Measurements from ENCODE around the gene C16orf90.
A peak's percentile ranks its signal among the peaks of the same experiment; 100 is the strongest.
"Not testable (repeated sequence)": the region's sequence is repeated elsewhere in the genome, so short reads cannot be mapped to it uniquely, and the experiment has no call there.

The C16orf90 gene

DNA sequence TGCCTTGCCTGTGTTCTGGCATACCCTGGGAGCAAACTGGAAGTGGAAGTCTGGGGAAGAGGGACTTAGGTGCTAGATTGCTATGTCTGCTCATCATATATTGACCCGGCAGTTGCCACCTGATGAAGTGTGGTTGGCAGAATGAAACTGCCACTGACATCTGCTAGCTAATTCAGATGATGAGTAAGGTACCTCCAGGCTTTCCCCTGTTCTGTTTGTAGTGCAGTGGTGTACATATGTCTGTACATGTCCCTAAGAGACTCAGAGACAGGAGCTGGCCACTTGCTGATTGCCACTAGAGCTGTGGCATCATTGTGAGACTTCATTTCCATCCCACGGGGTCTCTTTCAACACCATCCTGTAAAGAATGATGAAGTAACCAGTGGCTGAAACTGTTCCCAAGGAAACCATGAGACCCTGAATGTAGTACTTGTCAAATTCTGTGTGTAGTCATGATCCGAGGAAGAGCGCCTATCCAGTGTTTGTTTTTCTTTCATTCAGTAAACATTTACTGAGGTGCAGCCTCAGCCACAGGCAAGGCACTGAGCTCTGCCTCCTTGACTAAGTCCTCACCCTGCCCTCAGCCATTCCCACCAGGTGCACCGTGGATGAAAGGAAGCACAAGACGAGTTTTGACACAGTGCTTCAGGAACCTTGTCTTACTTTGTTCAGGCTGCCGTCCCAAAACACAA, 18.7 kb upstream of the C16orf90 start:
- no peak for DNase-seq (ENCODE audit: low read depth in 1 of 2, low spot score in 1 of 2)

DNA sequence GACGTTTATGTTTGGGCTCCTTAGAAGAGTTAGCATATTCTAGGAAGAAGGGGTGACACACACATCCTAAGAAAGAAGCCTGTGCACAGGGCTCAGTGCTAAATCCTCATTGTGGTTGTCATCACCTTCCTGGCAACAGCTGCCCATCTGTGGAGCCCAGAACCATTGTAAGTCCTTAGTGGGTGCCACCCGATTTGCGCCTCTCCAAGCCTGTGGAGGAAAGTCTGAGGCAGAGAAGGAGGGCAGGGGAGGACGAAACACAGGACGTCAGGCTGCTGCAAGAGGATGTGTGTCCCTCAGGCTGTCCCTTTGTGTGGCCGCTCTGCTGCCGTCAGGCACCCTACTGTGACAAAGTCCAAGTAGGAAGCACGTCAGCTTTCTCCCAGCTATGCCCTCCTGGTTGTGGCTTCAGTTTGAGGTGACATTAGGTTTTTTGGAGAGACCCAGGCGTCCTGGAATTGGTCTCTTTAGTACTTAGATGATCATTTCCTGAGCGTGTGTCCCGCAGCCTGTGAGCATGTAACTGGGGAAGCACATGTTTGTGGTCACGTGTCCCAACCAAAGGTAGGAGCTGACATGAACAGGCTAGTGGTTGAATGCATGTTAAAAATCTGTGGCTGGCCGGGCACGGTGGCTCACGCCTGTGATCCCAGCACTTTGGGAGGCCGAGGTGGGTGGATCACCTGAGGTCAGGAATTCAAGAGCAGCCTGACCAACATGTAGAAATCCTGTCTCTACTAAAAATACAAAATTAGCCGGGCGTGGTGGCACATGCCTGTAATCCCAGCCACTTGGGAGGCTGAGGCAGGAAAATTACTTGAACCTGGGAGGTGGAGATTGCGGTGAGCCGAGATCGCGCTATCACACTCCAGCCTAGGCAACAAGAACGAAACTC, 16.2 kb upstream of the C16orf90 start:
- no peak for DNase-seq (ENCODE audit: low read depth in 1 of 2, low spot score in 1 of 2)

DNA sequence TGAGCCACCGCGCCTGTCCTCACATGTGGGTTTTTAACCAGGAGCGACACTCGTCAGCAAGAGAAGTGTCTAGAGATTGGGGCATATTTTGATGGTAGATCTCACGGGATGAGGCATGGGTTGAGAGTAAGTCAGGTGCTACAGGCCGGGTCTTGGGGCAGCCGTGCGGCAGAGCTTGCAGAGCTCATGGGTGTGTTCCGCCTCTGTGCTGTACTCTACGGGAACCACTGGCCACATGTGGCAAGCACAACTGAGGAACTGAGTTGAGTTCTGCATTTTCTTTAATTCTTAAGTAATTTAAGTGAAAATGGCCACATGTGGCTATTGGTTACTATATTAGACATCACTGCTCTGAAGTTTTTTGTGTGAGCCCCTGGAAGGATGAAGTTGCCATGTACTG, 15.1 kb upstream of the C16orf90 start:
- DNase-seq (ENCODE audit: low read depth in 1 of 2, low spot score in 1 of 2): no peak

DNA sequence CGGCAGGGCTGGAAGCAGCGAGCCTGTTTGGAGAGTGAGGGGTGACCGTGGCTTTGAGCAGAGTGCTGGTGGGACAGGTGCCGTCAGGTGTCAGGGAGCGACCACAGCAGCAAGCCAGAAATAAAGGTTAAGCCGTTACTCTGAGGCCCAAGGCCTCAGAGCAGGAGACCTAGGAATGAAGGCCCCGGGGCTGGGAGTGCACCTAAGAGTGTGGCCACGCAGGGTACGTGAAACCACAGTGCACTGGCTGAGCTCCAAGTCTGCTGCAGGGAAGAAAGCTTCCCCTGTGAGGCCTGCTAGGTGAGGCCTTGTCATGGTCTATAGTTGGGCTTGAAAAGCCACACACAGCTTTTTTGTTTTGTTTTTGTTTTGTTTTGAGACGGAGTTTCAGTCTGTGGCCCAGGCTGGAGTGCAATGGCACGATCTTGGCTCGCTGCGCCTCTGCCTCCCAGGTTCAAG, 14.2 kb upstream of the C16orf90 start:
- peak in 1 of 2 donors; percentile 39 for DNase-seq (ENCODE audit: low read depth in 1 of 2, low spot score in 1 of 2)

DNA sequence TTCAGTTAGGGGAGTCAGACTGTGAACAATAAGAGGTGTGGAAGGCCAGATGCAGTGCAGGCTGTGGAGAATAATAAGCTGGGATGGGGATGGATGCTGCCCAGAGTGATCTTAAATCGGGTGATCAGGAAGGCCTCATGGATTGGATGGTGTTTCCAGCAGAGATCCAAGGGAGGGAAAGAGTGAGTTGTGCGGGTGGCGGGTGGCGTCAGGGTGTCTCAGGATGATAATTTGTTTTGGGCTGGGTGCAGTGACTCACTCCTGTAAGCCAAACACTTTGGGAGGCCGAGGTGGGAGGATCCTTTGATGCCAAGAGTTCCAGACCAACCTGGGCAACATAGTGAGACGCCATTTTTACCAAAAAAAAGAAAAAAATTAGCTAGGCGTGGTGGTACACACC, 13.4 kb upstream of the C16orf90 start:
- no peak for DNase-seq (ENCODE audit: low read depth in 1 of 2, low spot score in 1 of 2)

DNA sequence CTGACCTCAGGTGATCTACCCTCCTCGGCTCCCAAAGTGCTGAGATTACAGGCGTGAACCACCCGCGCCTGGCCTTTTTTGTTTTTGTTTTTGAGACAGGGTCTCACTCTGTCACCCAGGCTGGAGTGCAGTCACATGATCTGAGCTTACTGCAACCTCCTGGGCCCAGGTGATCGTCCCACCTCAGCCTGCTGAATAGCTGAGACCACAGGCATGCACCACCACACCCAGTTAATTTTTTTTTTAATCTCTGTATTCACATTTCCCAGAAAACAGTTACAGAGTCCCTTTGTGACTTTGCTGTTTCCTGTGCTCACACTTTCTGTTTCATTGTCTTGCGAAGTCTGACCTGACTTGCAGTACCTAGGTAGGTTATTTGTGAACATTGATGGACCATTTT, 8.2 kb upstream of the C16orf90 start:
- DNase-seq (ENCODE audit: low read depth in 1 of 2, low spot score in 1 of 2): no peak

DNA sequence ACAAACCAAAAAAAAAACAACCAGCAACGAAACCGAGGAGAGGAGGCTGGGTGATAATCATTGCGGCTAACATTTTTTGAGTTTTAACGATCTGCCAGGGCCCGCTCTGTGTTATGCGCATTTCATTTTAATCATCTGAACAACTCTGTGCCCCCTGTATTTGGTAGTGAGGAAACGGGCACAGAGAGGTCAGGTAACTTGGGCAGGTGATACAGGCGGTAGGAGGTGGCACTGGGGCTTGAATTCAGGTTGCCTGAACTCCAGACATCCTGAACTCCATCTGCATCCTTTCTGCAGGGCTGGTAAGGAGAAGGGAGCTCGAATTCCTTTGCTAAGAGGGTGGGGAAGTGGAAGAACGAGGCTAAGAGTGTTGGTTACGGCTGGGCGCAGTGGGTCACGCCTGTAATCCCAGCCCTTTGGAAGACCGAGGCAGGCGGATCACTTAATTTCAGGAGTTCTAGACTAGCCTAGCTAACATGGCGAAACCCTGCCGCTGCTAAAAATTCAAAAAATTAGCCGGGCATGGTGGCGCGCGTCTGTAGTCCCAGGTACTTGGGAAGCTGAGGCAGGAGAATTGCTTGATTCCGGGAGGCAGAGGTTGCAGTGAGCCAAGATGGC, 6.6 kb upstream of the C16orf90 start:
- DNase-seq (ENCODE audit: low read depth in 1 of 2, low spot score in 1 of 2): no peak

DNA sequence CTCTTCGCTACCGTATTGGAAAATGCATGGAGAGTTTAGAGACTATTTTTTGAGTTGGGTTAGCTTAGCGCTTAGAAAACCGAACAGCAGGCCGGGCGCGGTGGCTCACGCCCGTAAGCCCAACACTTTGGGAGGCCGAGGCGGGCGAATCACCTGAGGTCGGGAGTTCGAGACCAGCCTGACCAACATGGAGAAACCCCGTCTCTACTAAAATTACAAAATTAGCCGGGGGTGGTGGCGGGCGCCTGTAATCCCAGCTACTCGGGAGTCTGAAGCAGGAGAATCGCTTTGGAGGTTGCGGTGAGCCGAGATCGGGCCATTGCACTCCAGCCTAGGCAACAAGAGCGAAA, 6.1 kb upstream of the C16orf90 start:
- not testable (repeated sequence) for DNase-seq (ENCODE audit: low read depth in 1 of 2, low spot score in 1 of 2)

GRCh38 chr16:3498988-3499387, 3.7 kb upstream of the C16orf90 start:
- no peak for DNase-seq (ENCODE audit: low read depth in 1 of 2, low spot score in 1 of 2)

- DNase-seq (ENCODE audit: low read depth in 1 of 2, low spot score in 1 of 2): no peak
Measured at GRCh38 chr16:3497771-3498170, 2.5 kb upstream of the C16orf90 start.

DNA sequence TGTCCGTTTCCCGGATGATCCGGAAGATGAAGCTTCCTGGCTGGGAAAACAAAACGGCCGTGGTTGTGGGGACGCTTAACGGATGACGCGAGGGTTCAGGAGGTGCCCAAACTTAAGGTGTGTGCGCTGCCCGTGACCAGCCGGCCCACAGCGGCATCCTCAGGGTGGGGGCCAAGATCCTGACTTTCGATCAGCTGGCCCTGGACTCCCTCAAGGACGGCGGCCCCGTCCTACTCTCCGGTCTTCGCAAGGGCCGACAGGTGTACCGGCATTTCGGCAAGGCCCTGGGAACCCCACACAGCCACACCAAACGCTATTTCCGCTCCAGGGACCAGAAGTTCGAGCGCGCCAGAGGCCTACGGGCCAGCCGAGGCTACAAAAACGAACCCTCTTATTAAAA, 1.1 kb upstream of the C16orf90 start:
- no peak for DNase-seq (ENCODE audit: low read depth in 1 of 2, low spot score in 1 of 2)

GRCh38 chr16:3494386-3494973, 809 bp downstream of the C16orf90 start:
- DNase-seq (ENCODE audit: low read depth in 1 of 2, low spot score in 1 of 2): no peak

DNA sequence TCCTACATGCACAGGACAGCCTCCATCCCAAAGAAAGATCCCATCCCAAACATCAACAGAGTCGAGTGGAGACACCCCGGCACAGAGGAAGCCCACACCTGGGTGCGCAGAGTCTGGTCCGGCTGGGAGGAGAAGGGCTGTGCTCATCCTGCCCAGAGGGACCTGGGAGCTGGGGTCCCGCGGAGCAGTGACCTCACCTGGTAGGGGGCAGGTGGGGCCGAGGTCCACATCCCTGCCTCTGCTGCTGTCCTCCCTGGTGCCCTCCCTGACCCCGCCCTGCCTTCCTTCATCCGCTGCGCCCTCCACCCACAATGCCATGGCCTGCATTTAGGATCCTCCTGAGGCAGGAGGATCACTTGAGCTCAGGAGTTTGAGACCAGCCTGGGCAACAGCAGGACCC, 2.9 kb downstream of the C16orf90 start:
- DNase-seq (ENCODE audit: low read depth in 1 of 2, low spot score in 1 of 2): no peak

- DNase-seq (ENCODE audit: low read depth in 1 of 2, low spot score in 1 of 2): no peak
Measured at GRCh38 chr16:3490911-3491629, 4.2 kb downstream of the C16orf90 start.

DNA sequence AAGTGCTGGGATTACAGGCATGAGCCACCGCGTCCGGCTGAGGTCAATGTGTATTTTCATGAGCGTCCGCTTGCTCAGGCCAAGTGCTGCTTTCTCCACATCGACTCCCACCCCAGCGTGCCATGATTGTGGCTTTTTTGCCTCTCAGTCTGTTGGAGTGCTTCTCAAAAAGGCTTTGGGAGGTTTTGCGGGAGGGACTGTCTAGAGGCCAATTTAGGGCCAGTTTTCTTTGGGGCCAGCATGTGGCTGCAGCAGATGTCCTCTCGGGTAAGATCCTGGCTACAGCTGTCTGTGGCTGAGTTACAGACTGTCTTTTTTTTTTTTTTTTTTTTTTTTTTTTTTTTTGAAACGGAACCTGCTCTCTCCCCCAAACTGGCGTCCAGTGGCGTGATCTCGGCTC, 6.5 kb downstream of the C16orf90 start:
- DNase-seq (ENCODE audit: low read depth in 1 of 2, low spot score in 1 of 2): no peak

- DNase-seq (ENCODE audit: low read depth in 1 of 2, low spot score in 1 of 2): no peak
Measured at GRCh38 chr16:3487521-3488410, 7.5 kb downstream of the C16orf90 start.

DNA sequence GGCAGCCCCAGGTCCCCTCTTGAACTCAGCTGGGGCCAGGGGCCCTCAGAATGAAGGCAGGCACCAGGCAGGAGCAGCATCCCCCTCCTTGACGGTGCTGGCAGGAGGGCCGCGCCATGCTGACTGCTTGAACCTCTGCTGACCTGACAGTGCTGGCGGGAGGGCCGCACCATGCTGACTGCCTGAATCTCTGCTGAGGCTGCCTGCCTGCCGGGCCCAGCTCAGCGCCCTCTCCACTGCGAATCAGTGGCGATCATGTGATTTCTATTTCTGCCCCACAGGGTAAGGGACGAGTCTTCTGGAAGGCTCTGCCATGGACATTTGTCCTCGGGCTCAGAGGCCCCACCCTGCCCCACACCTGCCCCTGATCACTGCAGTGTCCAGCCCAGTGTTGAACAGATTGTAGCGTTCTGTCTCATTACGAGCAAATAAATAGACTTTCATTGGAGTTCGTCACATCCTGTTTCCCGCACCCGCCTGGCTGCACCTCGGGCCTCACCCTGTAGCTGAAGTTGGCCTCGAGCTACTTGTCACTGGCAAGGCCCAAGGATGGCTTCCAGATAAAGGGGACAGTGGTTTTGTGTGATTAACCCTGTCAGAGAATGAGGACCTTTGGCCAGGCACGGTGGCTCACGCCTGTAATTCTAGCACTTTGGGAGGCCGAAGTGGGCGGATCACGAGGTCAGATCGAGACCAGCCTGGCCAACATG, 8.6 kb downstream of the C16orf90 start:
- no peak for DNase-seq (ENCODE audit: low read depth in 1 of 2, low spot score in 1 of 2)

DNA sequence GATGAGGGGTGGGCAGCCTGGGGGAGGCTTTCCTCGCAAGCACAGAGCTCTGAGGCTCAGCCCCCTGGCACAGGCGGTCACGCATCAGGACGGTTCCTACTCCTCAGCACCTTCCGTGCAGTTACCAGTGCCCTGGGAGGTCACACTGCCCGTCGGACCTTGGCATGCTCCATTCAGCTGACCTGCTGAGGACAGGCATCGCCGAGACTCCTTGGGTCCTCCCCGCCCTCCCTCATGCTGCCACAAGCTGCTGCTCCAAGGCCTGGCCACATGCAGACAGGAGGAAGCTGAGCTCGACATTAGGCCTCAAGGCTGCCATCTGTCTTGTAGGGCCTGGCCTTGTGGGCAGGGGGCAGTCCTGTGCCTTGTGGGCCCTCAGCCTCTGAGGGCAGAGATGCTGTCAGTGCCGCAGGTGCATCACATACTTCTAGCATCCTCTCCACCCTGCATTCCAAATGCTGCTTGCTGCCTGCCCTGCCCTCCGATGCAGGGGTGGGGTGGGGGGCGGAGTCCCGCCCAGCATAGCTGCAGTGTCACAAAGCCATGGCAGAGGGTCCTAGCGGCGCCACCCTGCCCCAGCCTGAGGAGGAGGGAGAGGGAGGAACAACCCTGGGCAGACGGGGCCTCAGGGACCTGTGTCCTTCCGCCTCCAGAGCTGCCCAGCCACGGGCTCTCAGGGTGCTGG, 9.3 kb downstream of the C16orf90 start:
- DNase-seq (ENCODE audit: low read depth in 1 of 2, low spot score in 1 of 2): no peak

Data from activated CD4-positive, alpha-beta T cell treated with anti-CD3 and anti-CD28 coated beads, Interleukin-2, amount 50 U/mL, for 24 hours (primary cell).